ENCODE data around the gene KIF22.

The KIF22 gene

GRCh38 chr16:29812754-29813643 is 22.4 kb downstream of the KIF22 start:
- peak in 4 of 58 donors; percentile 6 to 67 (median 16) for DNase-seq

- no peak for DNase-seq
Observed at GRCh38 chr16:29813644-29814562, 23.4 kb downstream of the KIF22 start.

- DNase-seq, result peak in 1 of 58 donors; percentile 22
Observed at GRCh38 chr16:29814592-29814991, 24.0 kb downstream of the KIF22 start.

- peak in 9 of 58 donors; percentile 7 to 72 (median 23) for DNase-seq
Observed at GRCh38 chr16:29815032-29815721, 24.6 kb downstream of the KIF22 start.

- DNase-seq, result peak; percentile 92 to 100 (median 97)
Observed at GRCh38 chr16:29815793-29816693, 25.5 kb downstream of the KIF22 start, which contains the start of gene PAGR1. Gene PAGR1, plus strand, starts transcription at chr16:29816152. Its CDS starts 374 bp downstream, at chr16:29816526.

- peak in 34 of 58 donors; percentile 23 to 70 (median 51) for DNase-seq
Observed at GRCh38 chr16:29816694-29817441, 26.3 kb downstream of the KIF22 start.

- DNase-seq, result no peak
Observed at GRCh38 chr16:29818082-29818481, 27.5 kb downstream of the KIF22 start.

GRCh38 chr16:29819506-29819905 is 29.0 kb downstream of the KIF22 start:
- no peak for DNase-seq

GRCh38 chr16:29820271-29820701 is 29.7 kb downstream of the KIF22 start, which contains the start of gene MVP:
Gene MVP, plus strand, starts transcription at chr16:29820462. Its CDS starts 10,088 bp downstream, at chr16:29830550.
- DNase-seq, result peak in 32 of 58 donors; percentile 9 to 70 (median 33)

- peak in 1 of 58 donors; percentile 36 for DNase-seq
Observed at GRCh38 chr16:29820730-29821642, 30.4 kb downstream of the KIF22 start.

GRCh38 chr16:29821643-29822115 is 31.1 kb downstream of the KIF22 start:
- DNase-seq, result no peak

- DNase-seq, result no peak
Observed at GRCh38 chr16:29824589-29825144, 34.1 kb downstream of the KIF22 start.

GRCh38 chr16:29825145-29826044 is 34.8 kb downstream of the KIF22 start:
- peak in 33 of 58 donors; percentile 3 to 88 (median 43) for DNase-seq

GRCh38 chr16:29826342-29826695 is 35.8 kb downstream of the KIF22 start:
- DNase-seq, result no peak

GRCh38 chr16:29830774-29831173 is 40.2 kb downstream of the KIF22 start:
- no peak for DNase-seq

- DNase-seq, result no peak
Observed at GRCh38 chr16:29831490-29831889, 40.9 kb downstream of the KIF22 start.

Data from anterior cingulate cortex (tissue), 58 donors.